Natural killer cell (primary cell): ENCODE results near the gene BEST4. TPM values are rescaled to one million over a fixed set of nuclear protein-coding genes. Genes with fewer than 3 reads are reported as not detected.

ENCODE experiments used
- ATAC-seq, 3 donors: fragments of 150-1000 bp in 2 of 3; fragments of 200-7000 bp in 1 of 3; cut with Tn5 transposase; 1 replicate in 1 of 3; 2 replicates in 2 of 3; pipeline ENCODE4 v1.10.0; 2021; ENCODE audit warnings: mild to moderate bottlenecking in 2 of 3, moderate library complexity in 2 of 3
- DNase-seq, 2 donors: peaks; one replicate each; pipeline versions ENCODE4 v3.0.0 to v3.0.0-alpha.2; 2013 to 2021; ENCODE audit warnings: mixed read lengths in 1 of 2
- H3K27ac ChIP-seq: one replicate; pipeline ENCODE4 v1.5.1; 2013; ENCODE audit warnings: mild to moderate bottlenecking, low read length
- H3K27me3 ChIP-seq: one replicate; pipeline ENCODE4 v1.6.1; 2013; ENCODE audit warnings: low read length; ENCODE audit not compliant: control insufficient read depth, insufficient read depth
- H3K36me3 ChIP-seq: one replicate; pipeline ENCODE4 v1.6.1; 2013; ENCODE audit warnings: low read length; ENCODE audit not compliant: control insufficient read depth, insufficient read depth
- H3K4me1 ChIP-seq: one replicate; pipeline ENCODE4 v1.6.1; 2013; ENCODE audit warnings: low read length; ENCODE audit not compliant: control insufficient read depth, insufficient read depth
- H3K4me3 ChIP-seq: one replicate; pipeline ENCODE4 v1.5.1; 2013; ENCODE audit warnings: low read length
- H3K9me3 ChIP-seq: one replicate; pipeline ENCODE4 v1.6.1; 2013; ENCODE audit warnings: low read length; ENCODE audit not compliant: control insufficient read depth, insufficient read depth
- H3K27ac Mint-ChIP-seq, 2 donors: one replicate each; pipeline ENCODE4 v1.8.0; 2022; ENCODE audit warnings: mild to moderate bottlenecking in 2 of 2, mixed read lengths in 2 of 2, moderate library complexity in 1 of 2
- H3K27me3 Mint-ChIP-seq, 2 donors: one replicate each; pipeline ENCODE4 v1.8.0; 2022; ENCODE audit warnings: low read depth in 2 of 2, mixed read lengths in 2 of 2
- H3K36me3 Mint-ChIP-seq: one replicate; pipeline ENCODE4 v1.8.0; 2022; ENCODE audit warnings: mixed read lengths
- H3K4me1 Mint-ChIP-seq, 2 donors: one replicate each; pipeline ENCODE4 v1.8.0; 2022; ENCODE audit warnings: mixed read lengths in 2 of 2
- H3K4me3 Mint-ChIP-seq: one replicate; pipeline ENCODE4 v1.8.0; 2022; ENCODE audit warnings: mild to moderate bottlenecking, moderate library complexity, mixed read lengths
- H3K9me3 Mint-ChIP-seq, 2 donors: one replicate each; pipeline ENCODE4 v1.8.0; 2022; ENCODE audit warnings: mixed read lengths in 2 of 2
- WGBS: methylation state at CpG from one replicate; pipeline ENCODE4 v1.1.7; 2013; ENCODE audit warnings: missing lambda C conversion rate; ENCODE audit not compliant: insufficient coverage; 5-methylcytosine and 5-hydroxymethylcytosine counted together
- intact Hi-C: fragments of 100-400 bp; cut with micrococcal nuclease; formaldehyde crosslinking; loops from one replicate; pipeline ENCODE4 v1.14.2; 2022
- total RNA-seq, 4 donors: library from RNA; stranded (reverse); fragments of 120-200 nt in 1 of 4; gene quantifications; one replicate each; pipeline versions ENCODE4 v1.2.3 to v1.2.4, GENCODE V29; 2013 to 2022
- TF ChIP-seq, protein P1 (sequence below): fragments of 200-600 bp; IDR thresholded peaks from one replicate; pipeline ENCODE4 v1.8.0; 2022; ENCODE audit warnings: antibody characterized with exemption

Gene BEST4
- total RNA-seq, 3 donors from 2014 or later (not counting 1 experiment from before 2014, with no cell fraction given) = 0.18 to 0.33 (median 0.28) TPM

- TF ChIP-seq, protein P1, sequence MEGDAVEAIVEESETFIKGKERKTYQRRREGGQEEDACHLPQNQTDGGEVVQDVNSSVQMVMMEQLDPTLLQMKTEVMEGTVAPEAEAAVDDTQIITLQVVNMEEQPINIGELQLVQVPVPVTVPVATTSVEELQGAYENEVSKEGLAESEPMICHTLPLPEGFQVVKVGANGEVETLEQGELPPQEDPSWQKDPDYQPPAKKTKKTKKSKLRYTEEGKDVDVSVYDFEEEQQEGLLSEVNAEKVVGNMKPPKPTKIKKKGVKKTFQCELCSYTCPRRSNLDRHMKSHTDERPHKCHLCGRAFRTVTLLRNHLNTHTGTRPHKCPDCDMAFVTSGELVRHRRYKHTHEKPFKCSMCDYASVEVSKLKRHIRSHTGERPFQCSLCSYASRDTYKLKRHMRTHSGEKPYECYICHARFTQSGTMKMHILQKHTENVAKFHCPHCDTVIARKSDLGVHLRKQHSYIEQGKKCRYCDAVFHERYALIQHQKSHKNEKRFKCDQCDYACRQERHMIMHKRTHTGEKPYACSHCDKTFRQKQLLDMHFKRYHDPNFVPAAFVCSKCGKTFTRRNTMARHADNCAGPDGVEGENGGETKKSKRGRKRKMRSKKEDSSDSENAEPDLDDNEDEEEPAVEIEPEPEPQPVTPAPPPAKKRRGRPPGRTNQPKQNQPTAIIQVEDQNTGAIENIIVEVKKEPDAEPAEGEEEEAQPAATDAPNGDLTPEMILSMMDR = no peak
- Histone ChIP-seq H3K27me3 (no peaks in the 10 kb centered on the region), H3K4me1 (peaks cover 31% of the 10 kb centered on the region), H3K4me3 (peak overlapping the region; percentile 39), H3K27ac (peak overlapping the region; percentile 68), H3K9me3 (no peaks in the 10 kb centered on the region), H3K36me3 (peaks cover 6% of the 10 kb centered on the region)
- Mint-ChIP-seq H3K27me3 (no peaks in the 10 kb centered on the region), H3K27ac (peak overlapping the region; percentile 67 to 80), H3K4me1 (peaks cover 21 to 26% of the 10 kb centered on the region in 2 donors), H3K9me3 (no peaks in the 10 kb centered on the region), H3K4me3 (peak overlapping the region; percentile 75), H3K36me3 (no peaks in the 10 kb centered on the region)
- peak; percentile 32 to 52 (median 43) for ATAC-seq
- 9% methylated on average over 71 of the region's 71 CpGs for WGBS
- intact Hi-C loops = loop anchor here (5.0 kb wide), 1 partner anchor 53 kb away; no protein-coding TSS in a partner anchor
- DNase-seq = peak; percentile 45 to 61
Measured at GRCh38 chr1:44784094-44785028, 3.6 kb downstream of the BEST4 start.

GRCh38 chr1:44783697-44784093, 4.3 kb downstream of the BEST4 start:
- Histone ChIP-seq H3K4me1 (peaks cover 31% of the 10 kb centered on the region), H3K27me3 (no peaks in the 10 kb centered on the region), H3K36me3 (peaks cover 11% of the 10 kb centered on the region), H3K27ac (peak overlapping the region; percentile 68), H3K4me3 (peak overlapping the region; percentile 39), H3K9me3 (no peaks in the 10 kb centered on the region)
- Mint-ChIP-seq H3K4me3 (peak overlapping the region; percentile 71), H3K27ac (peak overlapping the region; percentile 67 to 80), H3K4me1 (peaks cover 21 to 28% of the 10 kb centered on the region in 2 donors), H3K27me3 (no peaks in the 10 kb centered on the region), H3K9me3 (no peaks in the 10 kb centered on the region), H3K36me3 (no peaks in the 10 kb centered on the region)
- peak in 1 of 2 donors; percentile 12 for DNase-seq
- WGBS = 59% methylated on average over 8 of the region's 8 CpGs
- no peak for ATAC-seq
- TF ChIP-seq, protein P1 = no peak
- intact Hi-C loops = no loop called here

DNA sequence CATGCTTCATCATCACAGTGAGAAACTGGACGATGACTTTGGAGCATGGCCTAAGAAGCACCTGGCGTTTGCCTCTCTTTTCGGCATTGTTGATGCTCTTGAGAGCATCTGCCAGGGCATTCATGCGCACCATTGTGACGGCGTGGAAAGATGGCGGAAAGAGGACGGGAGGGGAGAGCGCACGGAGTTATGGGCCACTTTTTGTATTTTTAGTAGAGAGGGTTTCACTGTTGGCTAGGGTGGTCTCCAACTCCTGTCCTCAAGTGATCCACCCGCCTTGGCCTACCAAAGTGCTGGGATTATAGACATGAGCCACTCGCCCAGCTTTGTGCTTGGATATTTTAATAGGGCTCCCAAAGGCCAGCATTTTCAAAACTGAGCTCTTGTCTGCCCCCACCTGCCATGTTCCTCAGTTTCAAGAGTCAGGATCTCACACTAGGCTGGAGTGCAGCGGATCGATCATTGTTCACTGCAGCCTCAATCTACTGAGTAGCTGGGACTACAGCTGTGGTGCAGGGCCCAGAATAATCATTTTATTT, 7.3 kb downstream of the BEST4 start:
- Mint-ChIP-seq H3K9me3 (no peaks in the 10 kb centered on the region), H3K27ac (peak overlapping the region in 1 of 2 donors; percentile 31), H3K4me3 (no peak overlapping the region), H3K27me3 (no peaks in the 10 kb centered on the region), H3K36me3 (no peaks in the 10 kb centered on the region), H3K4me1 (peaks cover 39 to 50% of the 10 kb centered on the region in 2 donors)
- DNase-seq = no peak
- Histone ChIP-seq H3K4me3 (no peak overlapping the region), H3K36me3 (peaks cover 32% of the 10 kb centered on the region), H3K9me3 (no peaks in the 10 kb centered on the region), H3K4me1 (peaks cover 40% of the 10 kb centered on the region), H3K27ac (no peak overlapping the region), H3K27me3 (no peaks in the 10 kb centered on the region)
- intact Hi-C loops = no loop called here
- no peak for ATAC-seq
- 94% methylated on average over 14 of the region's 14 CpGs for whole genome bisulfite sequencing
- TF ChIP-seq, protein P1 = no peak
